ENCODE measurements around the gene SLC6A12.

The SLC6A12 gene

GRCh38 chr12:228846-229200 lies 14.9 kb upstream of the SLC6A12 start:
- Mint-ChIP-seq H3K27ac (no peak overlapping the region), H3K27me3 (peaks cover 18% of the 10 kb centered on the region), H3K4me1 (ENCODE audit: low read depth) (no peaks in the 10 kb centered on the region), H3K36me3 (ENCODE audit: low read depth) (no peaks in the 10 kb centered on the region), H3K9me3 (no peaks in the 10 kb centered on the region), H3K4me3 (no peak overlapping the region)
- intact Hi-C loops (cut with micrococcal nuclease) = no loop called here

- Mint-ChIP-seq H3K4me3 (no peak overlapping the region), H3K36me3 (ENCODE audit: low read depth) (no peaks in the 10 kb centered on the region), H3K4me1 (ENCODE audit: low read depth) (no peaks in the 10 kb centered on the region), H3K27ac (no peak overlapping the region), H3K9me3 (no peaks in the 10 kb centered on the region), H3K27me3 (peaks cover 18% of the 10 kb centered on the region)
- intact Hi-C loops (cut with micrococcal nuclease) = no loop called here
These were observed 14.2 kb upstream of the SLC6A12 start for GRCh38 chr12:227923-228845.

GRCh38 chr12:227286-227915 lies 13.4 kb upstream of the SLC6A12 start:
- H3K4me3 Mint-ChIP-seq = no peak overlapping the region
- no peaks in the 10 kb centered on the region for H3K36me3 Mint-ChIP-seq (ENCODE audit: low read depth)
- H3K9me3 Mint-ChIP-seq = no peaks in the 10 kb centered on the region
- no peaks in the 10 kb centered on the region for H3K4me1 Mint-ChIP-seq (ENCODE audit: low read depth)
- intact Hi-C loops (cut with micrococcal nuclease) = no loop called here
- peaks cover 24% of the 10 kb centered on the region for H3K27me3 Mint-ChIP-seq
- no peak overlapping the region for H3K27ac Mint-ChIP-seq

GRCh38 chr12:226401-226800 lies 12.4 kb upstream of the SLC6A12 start:
- H3K27me3 Mint-ChIP-seq = peaks cover 27% of the 10 kb centered on the region
- H3K27ac Mint-ChIP-seq = no peak overlapping the region
- no peaks in the 10 kb centered on the region for H3K9me3 Mint-ChIP-seq
- intact Hi-C loops (cut with micrococcal nuclease) = no loop called here
- H3K36me3 Mint-ChIP-seq (ENCODE audit: low read depth) = no peaks in the 10 kb centered on the region
- no peak overlapping the region for H3K4me3 Mint-ChIP-seq
- H3K4me1 Mint-ChIP-seq (ENCODE audit: low read depth) = no peaks in the 10 kb centered on the region

- H3K9me3 Mint-ChIP-seq = no peaks in the 10 kb centered on the region
- no peak overlapping the region for H3K4me3 Mint-ChIP-seq
- intact Hi-C loops (cut with micrococcal nuclease) = no loop called here
- H3K36me3 Mint-ChIP-seq (ENCODE audit: low read depth) = no peaks in the 10 kb centered on the region
- H3K4me1 Mint-ChIP-seq (ENCODE audit: low read depth) = peaks cover 3% of the 10 kb centered on the region
- peaks cover 31% of the 10 kb centered on the region for H3K27me3 Mint-ChIP-seq
- no peak overlapping the region for H3K27ac Mint-ChIP-seq
These were observed 11.1 kb upstream of the SLC6A12 start for GRCh38 chr12:225012-225411.

DNA sequence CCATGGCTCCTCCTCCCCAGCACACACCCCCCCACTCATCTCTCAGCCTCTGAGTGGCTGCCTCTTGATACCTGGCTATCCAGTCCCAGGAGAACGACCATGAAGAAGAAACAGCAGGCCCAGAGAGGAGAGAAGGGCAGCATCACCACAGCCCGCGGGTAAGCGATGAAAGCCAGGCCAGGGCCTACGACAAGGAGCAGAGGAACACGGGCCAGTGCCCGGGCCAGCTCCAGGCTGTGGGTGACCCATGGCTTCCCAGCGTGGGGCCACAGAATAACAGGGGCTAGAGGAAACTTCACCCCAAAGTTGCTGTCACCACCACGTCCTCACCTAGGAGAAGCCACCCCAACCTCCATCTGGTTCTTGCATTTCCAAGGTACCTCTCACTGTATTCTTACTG lies 10.4 kb upstream of the SLC6A12 start:
- intact Hi-C loops (cut with micrococcal nuclease) = no loop called here
- H3K36me3 Mint-ChIP-seq (ENCODE audit: low read depth) = no peaks in the 10 kb centered on the region
- H3K27ac Mint-ChIP-seq = no peak overlapping the region
- H3K4me1 Mint-ChIP-seq (ENCODE audit: low read depth) = peaks cover 8% of the 10 kb centered on the region
- H3K27me3 Mint-ChIP-seq = peaks cover 28% of the 10 kb centered on the region
- H3K9me3 Mint-ChIP-seq = no peaks in the 10 kb centered on the region
- H3K4me3 Mint-ChIP-seq = no peak overlapping the region

GRCh38 chr12:223841-224240 lies 9.9 kb upstream of the SLC6A12 start:
- Mint-ChIP-seq H3K9me3 (no peaks in the 10 kb centered on the region), H3K36me3 (ENCODE audit: low read depth) (no peaks in the 10 kb centered on the region), H3K4me1 (ENCODE audit: low read depth) (peaks cover 8% of the 10 kb centered on the region), H3K4me3 (no peak overlapping the region), H3K27me3 (peaks cover 26% of the 10 kb centered on the region), H3K27ac (no peak overlapping the region)
- intact Hi-C loops (cut with micrococcal nuclease) = no loop called here

DNA sequence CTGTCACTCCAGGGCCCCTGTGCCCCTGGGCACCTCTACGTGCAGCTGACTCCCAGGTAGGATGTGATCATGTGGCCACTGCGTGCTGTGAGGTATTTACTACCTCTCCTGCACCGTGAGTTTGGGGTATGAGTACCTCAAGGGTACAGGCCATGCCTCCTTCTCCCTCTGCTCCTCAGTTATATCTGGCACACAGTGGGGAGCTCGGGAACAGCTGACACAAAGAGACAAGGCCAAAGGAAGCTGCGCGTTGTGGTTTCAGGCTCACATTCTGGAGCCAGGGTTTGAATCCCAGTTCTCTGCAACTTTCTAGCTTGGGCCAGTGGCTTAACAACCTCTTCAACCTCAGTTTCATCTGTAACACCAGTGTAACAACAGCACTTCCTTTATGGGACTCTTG lies 7.8 kb upstream of the SLC6A12 start:
- no peaks in the 10 kb centered on the region for H3K36me3 Mint-ChIP-seq (ENCODE audit: low read depth)
- H3K4me1 Mint-ChIP-seq (ENCODE audit: low read depth) = peaks cover 8% of the 10 kb centered on the region
- no peak overlapping the region for H3K27ac Mint-ChIP-seq
- intact Hi-C loops (cut with micrococcal nuclease) = no loop called here
- peaks cover 21% of the 10 kb centered on the region for H3K27me3 Mint-ChIP-seq
- H3K9me3 Mint-ChIP-seq = no peaks in the 10 kb centered on the region
- H3K4me3 Mint-ChIP-seq = no peak overlapping the region

DNA sequence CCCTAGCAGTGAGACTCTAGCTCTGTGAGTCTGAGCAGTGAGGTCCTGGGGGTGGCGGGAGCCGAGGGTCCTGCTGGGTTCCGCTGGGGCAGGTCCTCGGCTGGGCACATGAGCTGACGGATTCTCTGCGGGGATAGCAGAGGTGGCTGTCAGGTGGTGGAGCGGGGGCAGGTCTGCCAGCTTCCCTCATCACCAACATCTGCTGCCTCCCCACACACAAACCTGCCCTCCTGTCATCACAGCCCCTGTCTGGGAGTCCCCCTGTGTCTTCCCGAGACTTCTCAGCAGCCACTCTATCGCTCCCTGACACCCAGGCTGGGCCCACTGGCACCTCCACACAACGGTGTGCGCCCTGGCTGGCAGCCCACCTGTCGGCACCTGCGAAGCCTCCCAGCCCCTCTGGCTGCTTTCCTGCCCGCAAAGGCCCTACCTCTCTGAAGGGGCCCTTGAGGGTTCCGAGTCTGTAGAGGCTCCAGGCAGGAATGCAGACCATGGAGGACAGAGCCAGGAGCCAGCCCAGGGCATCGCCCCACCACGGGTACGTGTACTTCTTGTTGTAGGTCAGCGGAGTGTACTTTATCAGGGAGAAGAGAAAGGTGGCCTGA lies 7.1 kb upstream of the SLC6A12 start:
- H3K27me3 Mint-ChIP-seq = peaks cover 20% of the 10 kb centered on the region
- H3K4me3 Mint-ChIP-seq = no peak overlapping the region
- no peaks in the 10 kb centered on the region for H3K9me3 Mint-ChIP-seq
- peaks cover 8% of the 10 kb centered on the region for H3K4me1 Mint-ChIP-seq (ENCODE audit: low read depth)
- no peak overlapping the region for H3K27ac Mint-ChIP-seq
- intact Hi-C loops (cut with micrococcal nuclease) = no loop called here
- H3K36me3 Mint-ChIP-seq (ENCODE audit: low read depth) = no peaks in the 10 kb centered on the region

DNA sequence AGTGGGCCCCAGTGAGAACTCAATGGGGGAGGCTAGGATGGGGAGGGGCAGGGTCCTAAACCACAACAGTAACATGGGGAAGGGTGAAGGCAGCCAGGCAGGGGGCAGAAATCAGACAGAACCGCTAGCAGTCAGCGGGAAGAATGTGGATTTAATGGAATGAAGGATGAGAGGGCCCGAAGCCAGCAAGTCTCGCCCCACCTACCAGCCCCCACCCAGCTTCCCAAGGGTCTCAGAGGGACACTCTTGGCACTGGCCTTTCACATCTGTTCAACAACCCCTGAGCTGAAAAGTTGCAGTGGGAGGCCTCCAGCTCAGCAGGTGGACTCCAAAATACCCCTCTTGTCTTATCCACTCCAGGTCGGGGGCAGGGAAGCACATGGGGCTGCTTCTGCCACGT lies 6.5 kb upstream of the SLC6A12 start:
- Mint-ChIP-seq H3K27ac (peak overlapping the region; percentile 20), H3K36me3 (ENCODE audit: low read depth) (no peaks in the 10 kb centered on the region), H3K4me3 (no peak overlapping the region), H3K9me3 (no peaks in the 10 kb centered on the region), H3K27me3 (peaks cover 20% of the 10 kb centered on the region), H3K4me1 (ENCODE audit: low read depth) (peaks cover 8% of the 10 kb centered on the region)
- intact Hi-C loops (cut with micrococcal nuclease) = no loop called here

- Mint-ChIP-seq H3K9me3 (no peaks in the 10 kb centered on the region), H3K4me3 (no peak overlapping the region), H3K27ac (peak overlapping the region; percentile 20), H3K27me3 (peaks cover 20% of the 10 kb centered on the region), H3K4me1 (ENCODE audit: low read depth) (peaks cover 12% of the 10 kb centered on the region), H3K36me3 (ENCODE audit: low read depth) (no peaks in the 10 kb centered on the region)
- intact Hi-C loops (cut with micrococcal nuclease) = no loop called here
These were observed 6.0 kb upstream of the SLC6A12 start for GRCh38 chr12:219891-220352.

DNA sequence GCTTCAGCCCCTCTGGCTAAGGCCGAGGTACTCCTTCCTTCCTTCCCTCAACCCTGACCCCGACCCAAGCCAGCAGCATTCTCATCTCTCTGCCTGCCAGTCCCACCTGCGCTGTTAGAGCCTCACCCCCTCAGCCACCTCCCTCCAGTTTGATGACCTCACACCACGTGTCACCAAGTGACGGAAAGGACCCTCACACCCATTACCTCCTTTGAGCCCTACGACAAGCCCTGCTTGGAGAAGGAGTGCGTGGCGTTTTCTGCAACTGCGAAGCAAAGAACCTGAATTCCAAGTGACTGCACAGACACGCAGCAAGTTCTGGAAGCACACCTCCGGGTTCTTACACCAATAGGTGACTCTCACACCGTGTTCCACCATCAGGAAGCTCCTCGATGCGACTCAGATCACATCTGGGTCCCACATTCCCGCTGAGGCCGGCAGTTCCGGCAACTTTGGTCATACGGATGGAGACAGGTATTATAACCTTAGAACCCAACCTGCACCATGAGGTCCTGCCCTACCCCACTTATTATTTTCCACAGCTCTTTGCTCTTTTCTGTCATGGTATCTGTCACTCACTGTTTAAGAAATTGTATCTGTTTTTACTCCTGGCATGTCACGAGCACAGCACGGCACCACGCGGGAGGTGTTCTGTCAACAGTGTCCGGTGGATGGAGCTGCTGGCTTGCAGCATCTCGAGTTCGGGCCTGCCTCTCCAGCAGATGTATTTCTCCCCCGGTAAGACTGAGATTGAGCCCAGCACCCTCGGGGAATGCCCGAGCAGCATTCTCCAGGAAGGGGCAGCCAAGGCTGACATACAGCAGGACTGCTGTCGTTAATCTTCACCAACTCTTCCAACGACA lies 5.0 kb upstream of the SLC6A12 start:
- Mint-ChIP-seq H3K36me3 (ENCODE audit: low read depth) (no peaks in the 10 kb centered on the region), H3K27me3 (peaks cover 20% of the 10 kb centered on the region), H3K4me1 (ENCODE audit: low read depth) (peaks cover 21% of the 10 kb centered on the region), H3K9me3 (no peaks in the 10 kb centered on the region), H3K27ac (no peak overlapping the region), H3K4me3 (no peak overlapping the region)
- intact Hi-C loops (cut with micrococcal nuclease) = no loop called here

GRCh38 chr12:218221-218620 lies 4.3 kb upstream of the SLC6A12 start:
- Mint-ChIP-seq H3K4me3 (no peak overlapping the region), H3K36me3 (ENCODE audit: low read depth) (no peaks in the 10 kb centered on the region)
- intact Hi-C loops (cut with micrococcal nuclease) = no loop called here

More at GRCh38 chr12:218221-218620, 4.3 kb upstream of the SLC6A12 start:
- Mint-ChIP-seq H3K27ac (no peak overlapping the region), H3K27me3 (peaks cover 21% of the 10 kb centered on the region), H3K9me3 (no peaks in the 10 kb centered on the region), H3K4me1 (ENCODE audit: low read depth) (peaks cover 29% of the 10 kb centered on the region)

Measured in dendritic cell treated with granulocyte-macrophage colony-stimulating factor and Interleukin-4, amounts not matched to agents 40 ng/mL and 50 ng/mL, for 4 days (primary cell).